K562 (cell line): Measurements from ENCODE around the gene MRPL16. TPM values are rescaled to one million over a fixed set of nuclear protein-coding genes. Genes with fewer than 3 reads are reported as not detected.

Experiments used
- ASH1L ChIP-seq: fragments of 450-650 bp; IDR thresholded peaks from 2 replicates; pipeline ENCODE4 v1.6.1; 2018; ENCODE audit warnings: borderline replicate concordance, mild to moderate bottlenecking, low read depth; ENCODE audit not compliant: partially characterized antibody
- CTBP1 ChIP-seq: fragments of 450-650 bp; IDR thresholded peaks from 2 replicates; pipeline ENCODE4 v1.6.1; 2016; ENCODE audit warnings: borderline replicate concordance
- EP300 ChIP-seq: IDR thresholded peaks from 2 replicates; pipeline ENCODE4 v1.6.1; 2012; ENCODE audit warnings: low read length, improper control_type of control experiment
- GABPB2 ChIP-seq: fragments of 250-450 bp; sonication (Bioruptor Pico); conservative IDR thresholded peaks from 2 replicates; pipeline ENCODE4 v1.5.1; 2021; ENCODE audit warnings: mild to moderate bottlenecking
- GATAD2B ChIP-seq: fragments of 450-650 bp; IDR thresholded peaks from 2 replicates; pipeline ENCODE4 v1.6.1; 2017; ENCODE audit warnings: mild to moderate bottlenecking, borderline replicate concordance
- HDAC2 ChIP-seq: fragments of 450-650 bp; IDR thresholded peaks from 2 replicates; pipeline ENCODE4 v1.6.1; 2016; ENCODE audit warnings: mild to moderate bottlenecking
- NRF1 ChIP-seq, 2 experiments: fragments of 450-650 bp; IDR thresholded peaks in 1 of 2; conservative IDR thresholded peaks in 1 of 2; 2 replicates each; pipeline ENCODE4 v1.6.1; 2014; ENCODE audit warnings: mild to moderate bottlenecking in 2 of 2
- RB1 ChIP-seq: fragments of 450-650 bp; IDR thresholded peaks from 2 replicates; pipeline ENCODE4 v1.6.1; 2017; ENCODE audit warnings: low read depth, mild to moderate bottlenecking
- TFAM ChIP-seq: fragments of 250-450 bp; sonication (Bioruptor Pico); conservative IDR thresholded peaks from 2 replicates; pipeline ENCODE4 v1.5.0; 2021; ENCODE audit warnings: mild to moderate bottlenecking, moderate library complexity
- ZC3H8 ChIP-seq: fragments of 450-650 bp; IDR thresholded peaks from 2 replicates; pipeline ENCODE4 v1.6.1; 2017
- ZNF311 ChIP-seq: fragments of 250-450 bp; sonication (Bioruptor Pico); IDR thresholded peaks from 2 replicates; pipeline ENCODE4 v1.4.0; 2020; ENCODE audit warnings: mild to moderate bottlenecking, moderate library complexity
- ZNF384 ChIP-seq: IDR thresholded peaks from 2 replicates; pipeline ENCODE4 v1.6.1; 2012; ENCODE audit warnings: low read depth, low read length, improper control_type of control experiment
- polyA plus RNA-seq, 8 experiments: library from polyadenylated mRNA; depleted of rRNA in 4 of 8; stranded (reverse) in 5 of 8; unstranded in 3 of 8; fragments of >200 nt; fragmentation: Nextera tagmentation in 2 of 8; fragmentation: Illumina TruSeq in 1 of 8; extraction: Ambion mirVana in 2 of 8; extraction: Trizol in 1 of 8; gene quantifications; 2 replicates each; pipeline versions ENCODE4 v1.2.1 to v1.2.3, GENCODE V29; 2011 to 2014; ENCODE audit warnings: inconsistent platforms in 1 of 8, missing spikeins in 1 of 8
- total RNA-seq, 7 experiments: library from RNA; depleted of rRNA in 6 of 7; stranded (reverse); fragments of >200 nt in 6 of 7; fragmentation: Illumina TruSeq in 2 of 7; extraction: Trizol in 2 of 7; gene quantifications; 2 replicates each; pipeline versions ENCODE4 v1.2.1 to v1.2.3, GENCODE V29; 2011 to 2021; ENCODE audit warnings: low replicate concordance in 1 of 7
- TF ChIP-seq, protein P1 (sequence below), 2 experiments: fragments of 450-650 bp; IDR thresholded peaks; 2 replicates each; pipeline ENCODE4 v1.6.1; 2018; ENCODE audit warnings: mild to moderate bottlenecking in 2 of 2, low read depth in 1 of 2; ENCODE audit not compliant: partially characterized antibody in 2 of 2
- TF ChIP-seq, protein P2 (sequence below): fragments of 450-650 bp; IDR thresholded peaks from 2 replicates; pipeline ENCODE4 v1.6.1; 2016; ENCODE audit warnings: low read depth, mild to moderate bottlenecking, moderate library complexity
- TF ChIP-seq, protein P3 (sequence below): fragments of 150-350 bp; IDR thresholded peaks from 2 replicates; pipeline ENCODE4 v1.6.1; 2014; ENCODE audit warnings: low read depth, mild to moderate bottlenecking, low read length, borderline replicate concordance
- TF ChIP-seq, protein P4 (sequence below): fragments of 450-650 bp; IDR thresholded peaks from 2 replicates; pipeline ENCODE4 v1.6.1; 2016; ENCODE audit warnings: missing biosample characterization, missing genetic modification characterization

The MRPL16 gene
- total and polyA plus RNA-seq, 9 of the 15 experiments (the other 6 are each of a cell fraction or from before 2014, with no cell fraction given), result 63.3 to 209 (median 157) TPM

DNA sequence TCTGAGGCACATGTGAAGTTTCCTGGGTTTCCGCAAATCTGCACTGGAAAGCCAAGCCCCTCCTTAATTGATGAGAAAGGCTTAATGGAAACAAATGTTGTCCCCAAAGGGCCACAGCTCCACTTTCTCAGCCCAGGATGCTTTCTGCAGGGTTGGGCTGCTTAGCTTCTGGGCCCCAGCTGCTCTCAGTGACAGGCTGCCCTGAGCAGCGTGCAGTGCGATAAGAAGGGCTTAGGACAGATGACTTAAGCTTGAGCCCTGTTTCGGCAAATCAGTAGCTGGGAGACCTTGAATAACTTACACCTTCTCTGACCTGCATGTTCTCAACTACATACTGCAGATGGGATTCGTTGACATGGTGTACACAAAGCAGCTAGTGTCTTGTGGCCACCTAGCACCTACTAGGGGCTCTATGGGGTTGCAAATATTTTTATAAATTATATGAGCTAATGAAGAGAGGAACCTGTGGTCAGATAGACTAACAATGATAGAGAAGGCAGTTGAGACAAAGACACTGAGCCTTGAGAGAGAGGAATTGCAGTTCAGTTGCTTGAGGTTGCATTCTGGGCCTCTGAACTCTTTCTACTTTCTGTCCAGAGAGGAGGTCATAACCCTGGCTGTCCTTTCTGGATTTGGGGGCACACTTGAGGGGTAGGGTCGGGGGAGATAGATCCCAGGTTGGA is 43.9 kb downstream of the MRPL16 start (continued):
- TF ChIP-seq, protein P1, sequence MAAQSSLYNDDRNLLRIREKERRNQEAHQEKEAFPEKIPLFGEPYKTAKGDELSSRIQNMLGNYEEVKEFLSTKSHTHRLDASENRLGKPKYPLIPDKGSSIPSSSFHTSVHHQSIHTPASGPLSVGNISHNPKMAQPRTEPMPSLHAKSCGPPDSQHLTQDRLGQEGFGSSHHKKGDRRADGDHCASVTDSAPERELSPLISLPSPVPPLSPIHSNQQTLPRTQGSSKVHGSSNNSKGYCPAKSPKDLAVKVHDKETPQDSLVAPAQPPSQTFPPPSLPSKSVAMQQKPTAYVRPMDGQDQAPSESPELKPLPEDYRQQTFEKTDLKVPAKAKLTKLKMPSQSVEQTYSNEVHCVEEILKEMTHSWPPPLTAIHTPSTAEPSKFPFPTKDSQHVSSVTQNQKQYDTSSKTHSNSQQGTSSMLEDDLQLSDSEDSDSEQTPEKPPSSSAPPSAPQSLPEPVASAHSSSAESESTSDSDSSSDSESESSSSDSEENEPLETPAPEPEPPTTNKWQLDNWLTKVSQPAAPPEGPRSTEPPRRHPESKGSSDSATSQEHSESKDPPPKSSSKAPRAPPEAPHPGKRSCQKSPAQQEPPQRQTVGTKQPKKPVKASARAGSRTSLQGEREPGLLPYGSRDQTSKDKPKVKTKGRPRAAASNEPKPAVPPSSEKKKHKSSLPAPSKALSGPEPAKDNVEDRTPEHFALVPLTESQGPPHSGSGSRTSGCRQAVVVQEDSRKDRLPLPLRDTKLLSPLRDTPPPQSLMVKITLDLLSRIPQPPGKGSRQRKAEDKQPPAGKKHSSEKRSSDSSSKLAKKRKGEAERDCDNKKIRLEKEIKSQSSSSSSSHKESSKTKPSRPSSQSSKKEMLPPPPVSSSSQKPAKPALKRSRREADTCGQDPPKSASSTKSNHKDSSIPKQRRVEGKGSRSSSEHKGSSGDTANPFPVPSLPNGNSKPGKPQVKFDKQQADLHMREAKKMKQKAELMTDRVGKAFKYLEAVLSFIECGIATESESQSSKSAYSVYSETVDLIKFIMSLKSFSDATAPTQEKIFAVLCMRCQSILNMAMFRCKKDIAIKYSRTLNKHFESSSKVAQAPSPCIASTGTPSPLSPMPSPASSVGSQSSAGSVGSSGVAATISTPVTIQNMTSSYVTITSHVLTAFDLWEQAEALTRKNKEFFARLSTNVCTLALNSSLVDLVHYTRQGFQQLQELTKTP (IDR thresholded peaks at IDR 0.05; ENCODE audit: low read depth in 1 of 2, partially characterized antibody in 2 of 2), result no peak
- TF ChIP-seq ZNF384 (no peak), ZNF311 (CRISPR knock-in tag) (no peak), NRF1 (conservative IDR thresholded peaks at IDR 0.05 in 1 of 2, IDR thresholded peaks at IDR 0.05 in 1 of 2) (peak; percentile 39 to 58; a peak in 2 of 4 replicates), GATAD2B (no peak; the same call in 1 of the 2 replicates), TFAM (CRISPR knock-in tag) (no peak), EP300 (no peak), CTBP1 (peak; percentile 15; the same call in 1 of the 2 replicates), ASH1L (no peak), RB1 (no peak), GABPB2 (CRISPR knock-in tag) (no peak), ZC3H8 (no peak), HDAC2 (no peak; the same call in 1 of the 2 replicates)
- TF ChIP-seq, protein P2, sequence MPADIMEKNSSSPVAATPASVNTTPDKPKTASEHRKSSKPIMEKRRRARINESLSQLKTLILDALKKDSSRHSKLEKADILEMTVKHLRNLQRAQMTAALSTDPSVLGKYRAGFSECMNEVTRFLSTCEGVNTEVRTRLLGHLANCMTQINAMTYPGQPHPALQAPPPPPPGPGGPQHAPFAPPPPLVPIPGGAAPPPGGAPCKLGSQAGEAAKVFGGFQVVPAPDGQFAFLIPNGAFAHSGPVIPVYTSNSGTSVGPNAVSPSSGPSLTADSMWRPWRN, result no peak
- TF ChIP-seq, protein P3, sequence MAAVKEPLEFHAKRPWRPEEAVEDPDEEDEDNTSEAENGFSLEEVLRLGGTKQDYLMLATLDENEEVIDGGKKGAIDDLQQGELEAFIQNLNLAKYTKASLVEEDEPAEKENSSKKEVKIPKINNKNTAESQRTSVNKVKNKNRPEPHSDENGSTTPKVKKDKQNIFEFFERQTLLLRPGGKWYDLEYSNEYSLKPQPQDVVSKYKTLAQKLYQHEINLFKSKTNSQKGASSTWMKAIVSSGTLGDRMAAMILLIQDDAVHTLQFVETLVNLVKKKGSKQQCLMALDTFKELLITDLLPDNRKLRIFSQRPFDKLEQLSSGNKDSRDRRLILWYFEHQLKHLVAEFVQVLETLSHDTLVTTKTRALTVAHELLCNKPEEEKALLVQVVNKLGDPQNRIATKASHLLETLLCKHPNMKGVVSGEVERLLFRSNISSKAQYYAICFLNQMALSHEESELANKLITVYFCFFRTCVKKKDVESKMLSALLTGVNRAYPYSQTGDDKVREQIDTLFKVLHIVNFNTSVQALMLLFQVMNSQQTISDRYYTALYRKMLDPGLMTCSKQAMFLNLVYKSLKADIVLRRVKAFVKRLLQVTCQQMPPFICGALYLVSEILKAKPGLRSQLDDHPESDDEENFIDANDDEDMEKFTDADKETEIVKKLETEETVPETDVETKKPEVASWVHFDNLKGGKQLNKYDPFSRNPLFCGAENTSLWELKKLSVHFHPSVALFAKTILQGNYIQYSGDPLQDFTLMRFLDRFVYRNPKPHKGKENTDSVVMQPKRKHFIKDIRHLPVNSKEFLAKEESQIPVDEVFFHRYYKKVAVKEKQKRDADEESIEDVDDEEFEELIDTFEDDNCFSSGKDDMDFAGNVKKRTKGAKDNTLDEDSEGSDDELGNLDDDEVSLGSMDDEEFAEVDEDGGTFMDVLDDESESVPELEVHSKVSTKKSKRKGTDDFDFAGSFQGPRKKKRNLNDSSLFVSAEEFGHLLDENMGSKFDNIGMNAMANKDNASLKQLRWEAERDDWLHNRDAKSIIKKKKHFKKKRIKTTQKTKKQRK, result no peak
- TF ChIP-seq, protein P4, sequence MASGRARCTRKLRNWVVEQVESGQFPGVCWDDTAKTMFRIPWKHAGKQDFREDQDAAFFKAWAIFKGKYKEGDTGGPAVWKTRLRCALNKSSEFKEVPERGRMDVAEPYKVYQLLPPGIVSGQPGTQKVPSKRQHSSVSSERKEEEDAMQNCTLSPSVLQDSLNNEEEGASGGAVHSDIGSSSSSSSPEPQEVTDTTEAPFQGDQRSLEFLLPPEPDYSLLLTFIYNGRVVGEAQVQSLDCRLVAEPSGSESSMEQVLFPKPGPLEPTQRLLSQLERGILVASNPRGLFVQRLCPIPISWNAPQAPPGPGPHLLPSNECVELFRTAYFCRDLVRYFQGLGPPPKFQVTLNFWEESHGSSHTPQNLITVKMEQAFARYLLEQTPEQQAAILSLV (tag), result no peak
